ENCODE results near the gene PACS1. TPM values are rescaled to one million over a fixed set of nuclear protein-coding genes. Genes with fewer than 3 reads are reported as not detected.

Gene PACS1
- total RNA-seq, 1 donor from 2014 or later: 49.9 TPM

GRCh38 chr11:66042227-66042995 lies 27.7 kb upstream of the PACS1 start:
- no peaks in the 10 kb centered on the region for H3K27me3 Mint-ChIP-seq
- no peaks in the 10 kb centered on the region for H3K9me3 Mint-ChIP-seq
- no peak overlapping the region for H3K4me3 Mint-ChIP-seq
- H3K36me3 Mint-ChIP-seq: no peaks in the 10 kb centered on the region
- no peaks in the 10 kb centered on the region for H3K4me1 Mint-ChIP-seq (ENCODE audit: unreplicated experiment)
- DNase-seq (ENCODE audit: extremely low spot score, unreplicated experiment): no peak
- TF ChIP-seq CTCF (conservative IDR thresholded peaks at IDR 0.05): no peak
- no peak overlapping the region for H3K27ac Mint-ChIP-seq

GRCh38 chr11:66042996-66043906 lies 26.8 kb upstream of the PACS1 start:
- H3K27ac Mint-ChIP-seq: no peak overlapping the region

GRCh38 chr11:66044757-66045156 lies 25.3 kb upstream of the PACS1 start:
- Mint-ChIP-seq H3K4me1 (ENCODE audit: unreplicated experiment) (peaks cover 4% of the 10 kb centered on the region), H3K36me3 (no peaks in the 10 kb centered on the region), H3K9me3 (no peaks in the 10 kb centered on the region), H3K27me3 (peaks cover 11% of the 10 kb centered on the region), H3K27ac (no peak overlapping the region), H3K4me3 (no peak overlapping the region)
- no peak for TF ChIP-seq CTCF (conservative IDR thresholded peaks at IDR 0.05)
- no peak for DNase-seq (ENCODE audit: extremely low spot score, unreplicated experiment)

More at GRCh38 chr11:66042996-66043906, 26.8 kb upstream of the PACS1 start:
- Mint-ChIP-seq H3K9me3 (no peaks in the 10 kb centered on the region), H3K27me3 (peaks cover 3% of the 10 kb centered on the region), H3K36me3 (no peaks in the 10 kb centered on the region), H3K4me1 (ENCODE audit: unreplicated experiment) (peaks cover 4% of the 10 kb centered on the region), H3K4me3 (no peak overlapping the region)
- TF ChIP-seq CTCF (conservative IDR thresholded peaks at IDR 0.05): no peak
- no peak for DNase-seq (ENCODE audit: extremely low spot score, unreplicated experiment)

- no peaks in the 10 kb centered on the region for H3K36me3 Mint-ChIP-seq
- H3K4me3 Mint-ChIP-seq: no peak overlapping the region
- peak; percentile 97 for TF ChIP-seq CTCF (conservative IDR thresholded peaks at IDR 0.05)
- H3K4me1 Mint-ChIP-seq (ENCODE audit: unreplicated experiment): peaks cover 4% of the 10 kb centered on the region
- peaks cover 11% of the 10 kb centered on the region for H3K27me3 Mint-ChIP-seq
- DNase-seq (ENCODE audit: extremely low spot score, unreplicated experiment): peak; percentile 84
- H3K9me3 Mint-ChIP-seq: no peaks in the 10 kb centered on the region
- no peak overlapping the region for H3K27ac Mint-ChIP-seq
These were observed 24.9 kb upstream of the PACS1 start for GRCh38 chr11:66045177-66045639.

GRCh38 chr11:66046901-66047300 lies 23.2 kb upstream of the PACS1 start:
- no peak overlapping the region for H3K27ac Mint-ChIP-seq
- H3K9me3 Mint-ChIP-seq: no peaks in the 10 kb centered on the region
- no peak for TF ChIP-seq CTCF (conservative IDR thresholded peaks at IDR 0.05)
- peaks cover 11% of the 10 kb centered on the region for H3K4me1 Mint-ChIP-seq (ENCODE audit: unreplicated experiment)
- no peak for DNase-seq (ENCODE audit: extremely low spot score, unreplicated experiment)
- no peak overlapping the region for H3K4me3 Mint-ChIP-seq
- peaks cover 11% of the 10 kb centered on the region for H3K27me3 Mint-ChIP-seq
- H3K36me3 Mint-ChIP-seq: no peaks in the 10 kb centered on the region
